K562 (cell line): ENCODE data around the gene LRRC74B. TPM values are rescaled to one million over a fixed set of nuclear protein-coding genes. Genes with fewer than 3 reads are reported as not detected.

Experiments used
- ATAC-seq: fragments of 200-7000 bp; cut with Tn5 transposase; 3 replicates; pipeline ENCODE4 v1.9.1; 2020; ENCODE audit warnings: moderate library complexity
- BruUV-seq: library from RNA; stranded (reverse); fragments of 400-500 nt; replicated peaks from 2 replicates; lab custom pipeline; 2021; lab: Mats Ljungman, UMichigan
- CTCF ChIA-PET: fragments of 300-600 bp; formaldehyde crosslinking; extraction: SDS; loops from one replicate; lab custom pipeline; 2021; ENCODE audit warnings: low intra/inter-chr PET ratio; lab: Yijun Ruan, JAX
- POLR2A ChIA-PET: fragments of 300-600, 350-650 bp; sonication (Branson Sonifier 250); formaldehyde crosslinking; extraction: SDS; loops from one replicate; lab custom pipeline; 2021; ENCODE audit warnings: antibody characterized with exemption, inconsistent platforms; lab: Yijun Ruan, JAX
- DNase-seq, 4 experiments: peaks; one replicate each; pipeline versions ENCODE4 v3.0.0 to v3.0.0-alpha.2; 2011 to 2018; ENCODE audit warnings: low spot score in 3 of 4, mixed read lengths in 3 of 4; ENCODE audit errors: extremely low read depth in 1 of 4
- FAIRE-seq: peaks from 2 replicates; lab custom pipeline; 2011; peaks lifted over from hg19 to GRCh38; lab: Jason Lieb, UNC
- H2AFZ ChIP-seq: 2 replicates; pipeline ENCODE4 v1.6.0; 2011; ENCODE audit warnings: low read depth, low read length, control low read depth, inconsistent platforms
- H3K27ac ChIP-seq: fragments of 200-600 bp; 3 replicates; pipeline ENCODE4 v1.8.0; 2011; ENCODE audit warnings: low read depth, mild to moderate bottlenecking, control low read depth, inconsistent platforms, low read length, moderate library complexity, mixed read lengths; ENCODE audit errors: extremely low read depth
- H3K27me3 ChIP-seq, 2 experiments: fragments of 300-600 bp in 1 of 2; 2 replicates in 1 of 2; 3 replicates in 1 of 2; pipeline versions ENCODE4 v1.6.0 to v1.8.0; 2011; ENCODE audit warnings: inconsistent platforms in 2 of 2, low read length in 2 of 2, mild to moderate bottlenecking in 1 of 2, mixed read lengths in 1 of 2, moderate library complexity in 1 of 2; ENCODE audit not compliant: control insufficient read depth in 2 of 2, insufficient read depth in 2 of 2
- H3K36me3 ChIP-seq: fragments of 300-600 bp; 3 replicates; pipeline ENCODE4 v1.8.0; 2011; ENCODE audit warnings: mild to moderate bottlenecking, low read length, inconsistent platforms; ENCODE audit not compliant: control insufficient read depth, insufficient read depth
- H3K4me1 ChIP-seq, 2 experiments: fragments of 200-600 bp in 1 of 2; replicated peaks in 1 of 2; 2 replicates in 1 of 2; 3 replicates in 1 of 2; pipeline versions ENCODE4 v1.5.1 to v1.8.0; 2011; ENCODE audit warnings: inconsistent platforms in 2 of 2, low read length in 2 of 2, mild to moderate bottlenecking in 1 of 2, mixed read lengths in 1 of 2, moderate library complexity in 1 of 2; ENCODE audit not compliant: control insufficient read depth in 2 of 2, insufficient read depth in 2 of 2
- H3K4me2 ChIP-seq: 2 replicates; pipeline ENCODE4 v1.6.1; 2011; ENCODE audit warnings: low read length, control low read depth, inconsistent platforms, mixed read lengths; ENCODE audit not compliant: insufficient read depth
- H3K4me3 ChIP-seq: fragments of 200-600 bp; sonication (generic), shearing (Covaris generic); 2 replicates; pipeline ENCODE4 v1.5.1; 2016; ENCODE audit warnings: control low read depth, inconsistent platforms
- H3K79me2 ChIP-seq: fragments of 200-600 bp; 3 replicates; pipeline ENCODE4 v1.8.0; 2011; ENCODE audit warnings: low read length, inconsistent platforms; ENCODE audit not compliant: control insufficient read depth, insufficient read depth
- H3K9ac ChIP-seq, 2 experiments: 2 replicates each; pipeline versions ENCODE4 v1.6.0 to v1.6.1; 2011; ENCODE audit warnings: low read depth in 2 of 2, low read length in 2 of 2, control low read depth in 1 of 2, inconsistent platforms in 1 of 2, mild to moderate bottlenecking in 1 of 2, mixed read lengths in 1 of 2; ENCODE audit not compliant: insufficient read depth in 1 of 2
- H3K9me1 ChIP-seq: one replicate; pipeline ENCODE4 v1.6.0; 2011; ENCODE audit warnings: inconsistent platforms, mild to moderate bottlenecking, low read length, moderate library complexity; ENCODE audit not compliant: control insufficient read depth, insufficient read depth
- H3K9me3 ChIP-seq: replicated peaks from 2 replicates; pipeline ENCODE4 v1.5.1; 2011; ENCODE audit warnings: low read depth, low read length, inconsistent platforms; ENCODE audit not compliant: control insufficient read depth, insufficient read depth
- H4K20me1 ChIP-seq: replicated peaks from 2 replicates; pipeline ENCODE4 v1.6.1; 2011; ENCODE audit warnings: low read length, inconsistent platforms, mixed read lengths; ENCODE audit not compliant: control insufficient read depth, insufficient read depth
- BCLAF1 ChIP-seq, 2 experiments: fragments of 450-650 bp in 1 of 2; IDR thresholded peaks; 2 replicates each; pipeline ENCODE4 v1.6.1; 2011 to 2017; ENCODE audit warnings: low read depth in 2 of 2, antibody characterized with exemption in 1 of 2, borderline replicate concordance in 1 of 2, low read length in 1 of 2, mild to moderate bottlenecking in 1 of 2, mixed read lengths in 1 of 2; ENCODE audit not compliant: control insufficient read depth in 1 of 2
- BCOR ChIP-seq: fragments of 450-650 bp; IDR thresholded peaks from 2 replicates; pipeline ENCODE4 v1.6.1; 2016
- CBFB ChIP-seq: sonication (generic); formaldehyde crosslinking; IDR thresholded peaks from 2 replicates; pipeline ENCODE4 v1.4.0; 2020; ENCODE audit warnings: mild to moderate bottlenecking, missing genetic modification reagents
- EZH2 ChIP-seq: IDR thresholded peaks from 2 replicates; pipeline ENCODE4 v1.6.1; 2012; ENCODE audit warnings: low read depth, mild to moderate bottlenecking, inconsistent platforms, low read length, borderline replicate concordance
- FOXK1 ChIP-seq: sonication (generic); formaldehyde crosslinking; IDR thresholded peaks from 2 replicates; pipeline ENCODE4 v1.8.0; 2022; ENCODE audit warnings: missing genetic modification reagents, mild to moderate bottlenecking, borderline replicate concordance
- HLTF ChIP-seq: fragments of 450-650 bp; IDR thresholded peaks from 2 replicates; pipeline ENCODE4 v1.6.1; 2016
- MIER1 ChIP-seq: fragments of 450-650 bp; IDR thresholded peaks from 2 replicates; pipeline ENCODE4 v1.6.1; 2016; ENCODE audit warnings: antibody characterized with exemption, mild to moderate bottlenecking, low read depth
- NRF1 ChIP-seq, 2 experiments: fragments of 450-650 bp; IDR thresholded peaks in 1 of 2; conservative IDR thresholded peaks in 1 of 2; 2 replicates each; pipeline ENCODE4 v1.6.1; 2014; ENCODE audit warnings: mild to moderate bottlenecking in 2 of 2
- POLR2G ChIP-seq: fragments of 200-400 bp; formaldehyde crosslinking; IDR thresholded peaks from 2 replicates; pipeline ENCODE4 v1.6.1; 2017; ENCODE audit warnings: low read depth, mild to moderate bottlenecking, antibody characterized with exemption, low read length, moderate library complexity
- RERE ChIP-seq: sonication (generic); formaldehyde crosslinking; IDR thresholded peaks from 2 replicates; pipeline ENCODE4 v1.8.0; 2023; ENCODE audit warnings: missing genetic modification reagents, mild to moderate bottlenecking, borderline replicate concordance
- THAP12 ChIP-seq: fragments of 250-450 bp; sonication (Bioruptor Pico); IDR thresholded peaks from 2 replicates; pipeline ENCODE4 v1.9.0; 2021; ENCODE audit warnings: mild to moderate bottlenecking, inconsistent platforms
- WGBS: fragments of 100-300 bp; shearing (Covaris generic); methylation state at CpG from one replicate; pipeline ENCODE4 v1.1.6; 2016; ENCODE audit warnings: low coverage, mixed read lengths; ENCODE audit not compliant: insufficient coverage; ENCODE audit errors: missing lambda C conversion rate; 5-methylcytosine and 5-hydroxymethylcytosine counted together
- in situ Hi-C: fragments of 300-500 bp; cut with MboI; formaldehyde crosslinking; loops from 4 replicates; pipeline ENCODE4 v1.15.0; 2018; ENCODE audit warnings: inconsistent platforms, mixed read lengths
- intact Hi-C: fragments of 100-400 bp; cut with micrococcal nuclease; formaldehyde crosslinking; loops from 2 replicates; pipeline ENCODE4 v1.14.2; 2022
- polyA plus RNA-seq, 8 experiments: library from polyadenylated mRNA; depleted of rRNA in 4 of 8; stranded (reverse) in 5 of 8; unstranded in 3 of 8; fragments of >200 nt; fragmentation: Nextera tagmentation in 2 of 8; fragmentation: Illumina TruSeq in 1 of 8; extraction: Ambion mirVana in 2 of 8; extraction: Trizol in 1 of 8; gene quantifications; 2 replicates each; pipeline versions ENCODE4 v1.2.1 to v1.2.3, GENCODE V29; 2011 to 2014; ENCODE audit warnings: inconsistent platforms in 1 of 8, missing spikeins in 1 of 8
- total RNA-seq, 7 experiments: library from RNA; depleted of rRNA in 6 of 7; stranded (reverse); fragments of >200 nt in 6 of 7; fragmentation: Illumina TruSeq in 2 of 7; extraction: Trizol in 2 of 7; gene quantifications; 2 replicates each; pipeline versions ENCODE4 v1.2.1 to v1.2.3, GENCODE V29; 2011 to 2021; ENCODE audit warnings: low replicate concordance in 1 of 7

The LRRC74B gene
- total and polyA plus RNA-seq, 9 of the 15 experiments (the other 6 are each of a cell fraction or from before 2014, with no cell fraction given), result not detected

GRCh38 chr22:21079493-21079892 lies 33.7 kb downstream of the LRRC74B start:
- ATAC-seq (peak; percentile 35), FAIRE-seq (no peak), DNase-seq (peak in 1 of 4 experiments; percentile 34)
- no TSS peak for BruUV-seq
- Histone ChIP-seq H3K27ac (no peak overlapping the region), H3K79me2 (no peaks in the 10 kb centered on the region), H3K4me3 (no peak overlapping the region), H3K36me3 (no peaks in the 10 kb centered on the region), H3K4me2 (no peak overlapping the region), H3K9me3 (no peaks in the 10 kb centered on the region), H4K20me1 (peaks cover 9% of the 10 kb centered on the region), H3K9ac (peak overlapping the region in 1 of 2 experiments; percentile 65; a peak in 2 of 4 replicates), H2AFZ (no peak overlapping the region), H3K4me1 (peaks cover 0 to 25% of the 10 kb centered on the region in 2 experiments; a peak in 2 of 5 replicates), H3K27me3 (peaks cover 52 to 68% of the 10 kb centered on the region in 2 experiments), H3K9me1 (no peaks in the 10 kb centered on the region)
- in situ Hi-C loops (no loop called here), intact Hi-C loops (no loop called here)
- WGBS, result 16% methylated on average over 5 of the region's 5 CpGs
- CTCF ChIA-PET, result no interaction called here
- POLR2A ChIA-PET, result interaction anchor here (0.6 to 2.5 kb wide), 8 partner anchors 11 to 594 kb away, joined by 3 to 15 read pairs (median 4); partner anchors contain the start of gene LRRC74B
- TF ChIP-seq NRF1 (conservative IDR thresholded peaks at IDR 0.05 in 1 of 2, IDR thresholded peaks at IDR 0.05 in 1 of 2) (0 out of 4 replicates have a peak, but pooled peaks of 1 of the 2 experiments have one; percentile 28), EZH2 (0 out of 2 replicates have a peak, but pooled peaks have one; percentile 63), FOXK1 (CRISPR knock-in tag) (no peak), CBFB (CRISPR knock-in tag) (0 out of 2 replicates have a peak, but pooled peaks have one; percentile 14), BCOR (no peak), POLR2G (no peak), MIER1 (no peak), BCLAF1 (IDR thresholded peaks at IDR 0.05; ENCODE audit: borderline replicate concordance in 1 of 2, control insufficient read depth in 1 of 2, low read depth in 2 of 2, low read length in 1 of 2) (no peak), RERE (no peak), HLTF (no peak), THAP12 (CRISPR knock-in tag) (0 out of 2 replicates have a peak, but pooled peaks have one; percentile 37)
